Stomach (tissue), 9 donors: ENCODE results near the gene SVIL. TPM values are rescaled to one million over a fixed set of nuclear protein-coding genes. Genes with fewer than 3 reads are reported as not detected.
A peak's percentile ranks its signal among the peaks of the same experiment; 100 is the strongest.
"Not testable (repeated sequence)": the region's sequence is repeated elsewhere in the genome, so short reads cannot be mapped to it uniquely, and the experiment has no call there.

Experiments used
- DNase-seq, 2 donors: peaks; one replicate each; pipeline versions ENCODE4 v3.0.0 to v3.0.0-alpha.2; 2013 to 2019
- H3K27ac ChIP-seq, 5 donors: fragments of 200-600 bp in 4 of 5; sonication (generic) in 4 of 5; one replicate each; pipeline ENCODE4 v1.5.1; 2013 to 2019; ENCODE audit warnings: mild to moderate bottlenecking in 1 of 5, moderate library complexity in 1 of 5
- H3K27me3 ChIP-seq, 3 donors: fragments of 200-600 bp; sonication (generic); one replicate each; pipeline ENCODE4 v1.5.1; 2017 to 2019; ENCODE audit warnings: mixed run types in 1 of 3
- H3K36me3 ChIP-seq, 4 donors: fragments of 200-600 bp; sonication (generic); 1 replicate in 3 of 4; 2 replicates in 1 of 4; pipeline ENCODE4 v1.5.1; 2016 to 2019
- H3K4me1 ChIP-seq, 4 donors: fragments of 200-600 bp; sonication (generic); one replicate each; pipeline ENCODE4 v1.5.1; 2016 to 2019
- H3K4me3 ChIP-seq, 4 donors: fragments of 200-600 bp; sonication (generic) in 3 of 4; one replicate each; pipeline ENCODE4 v1.5.1; 2016 to 2019; ENCODE audit warnings: mild to moderate bottlenecking in 1 of 4
- H3K9me3 ChIP-seq, 4 donors: fragments of 200-600 bp; sonication (generic); one replicate each; pipeline ENCODE4 v1.5.1; 2016 to 2019
- EP300 ChIP-seq: sonication (generic); formaldehyde crosslinking; IDR thresholded peaks from one replicate; pipeline ENCODE4 v1.6.1; 2017; ENCODE audit warnings: antibody characterized with exemption
- POLR2A ChIP-seq, 4 donors: fragments of 450-650 bp; IDR thresholded peaks; one replicate each; pipeline ENCODE4 v1.6.1; 2016; ENCODE audit warnings: antibody characterized with exemption in 4 of 4, control low read depth in 2 of 4, mild to moderate bottlenecking in 1 of 4, moderate library complexity in 1 of 4
- POLR2AphosphoS5 ChIP-seq, 3 donors: sonication (generic); formaldehyde crosslinking; IDR thresholded peaks; one replicate each; pipeline ENCODE4 v1.6.1; 2016; ENCODE audit warnings: antibody characterized with exemption in 3 of 3
- WGBS, 5 donors: extraction: QIAGEN DNeasy Blood & Tissue Kit in 3 of 5; methylation state at CpG; one replicate each; pipeline versions ENCODE4 v1.1.5 to v1.1.7; 2013 to 2018; 5-methylcytosine and 5-hydroxymethylcytosine counted together
- intact Hi-C: fragments of 100-400 bp; cut with DNase I; formaldehyde crosslinking; loops from one replicate; pipeline ENCODE4 v1.15.1; 2023; ENCODE audit warnings: low total_unique reads
- polyA plus RNA-seq, 3 donors: library from polyadenylated mRNA; stranded (reverse); fragments of 200-250 nt; gene quantifications; one replicate each; pipeline ENCODE4 v1.2.3, GENCODE V29; 2013
- total RNA-seq, 5 donors: library from RNA; depleted of rRNA; stranded (reverse); fragments of >200 nt; gene quantifications; one replicate each; pipeline versions ENCODE4 v1.1.0 to v1.2.3, GENCODE V29; 2014 to 2016
- TF ChIP-seq, protein P1 (sequence below), 7 experiments: fragments of 450-650 bp in 4 of 7; fragments of 200-600 bp in 3 of 7; sonication (generic) in 3 of 7; IDR thresholded peaks; one replicate each; pipeline ENCODE4 v1.5.1; 2016 to 2019; ENCODE audit warnings: antibody characterized with exemption in 7 of 7, control low read depth in 2 of 7, mild to moderate bottlenecking in 1 of 7
- donor health status: healthy with polysubstance abuse.
- donor health status: Bipolar disorder and iron deficiency.
- donor health status: healthy.

Gene SVIL
- total and polyA plus RNA-seq, 8 donors: 6.8 to 400 (median 112) TPM

DNA sequence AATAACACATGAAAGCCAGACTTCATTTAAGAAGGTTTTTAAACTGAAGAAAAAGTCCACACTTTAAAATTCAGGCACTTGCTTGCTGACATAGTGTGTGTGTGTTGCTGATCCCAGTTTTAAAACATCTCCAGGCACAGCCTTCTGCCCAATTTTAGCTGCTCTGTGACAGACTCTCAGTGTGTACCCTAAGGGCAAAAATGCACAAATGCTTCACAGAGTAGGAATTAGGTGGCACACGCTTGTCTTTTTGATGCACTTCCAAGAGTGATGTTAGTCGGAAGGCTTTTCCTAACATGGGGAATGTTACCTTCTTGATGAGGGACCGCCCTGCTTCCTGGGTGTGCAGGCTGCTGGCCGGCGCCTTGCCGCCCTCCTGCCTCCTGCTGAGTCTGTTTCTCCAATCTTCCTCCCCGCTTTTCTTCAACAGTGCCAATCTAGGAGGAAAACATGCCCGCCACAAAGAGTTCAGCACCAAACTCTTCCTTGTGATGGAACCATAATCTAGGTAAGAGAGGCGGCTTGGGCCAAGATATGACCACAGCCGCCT lies 122.3 kb downstream of the SVIL start:
- no peak for TF ChIP-seq POLR2A (IDR thresholded peaks at IDR 0.05)
- TF ChIP-seq, protein P1, sequence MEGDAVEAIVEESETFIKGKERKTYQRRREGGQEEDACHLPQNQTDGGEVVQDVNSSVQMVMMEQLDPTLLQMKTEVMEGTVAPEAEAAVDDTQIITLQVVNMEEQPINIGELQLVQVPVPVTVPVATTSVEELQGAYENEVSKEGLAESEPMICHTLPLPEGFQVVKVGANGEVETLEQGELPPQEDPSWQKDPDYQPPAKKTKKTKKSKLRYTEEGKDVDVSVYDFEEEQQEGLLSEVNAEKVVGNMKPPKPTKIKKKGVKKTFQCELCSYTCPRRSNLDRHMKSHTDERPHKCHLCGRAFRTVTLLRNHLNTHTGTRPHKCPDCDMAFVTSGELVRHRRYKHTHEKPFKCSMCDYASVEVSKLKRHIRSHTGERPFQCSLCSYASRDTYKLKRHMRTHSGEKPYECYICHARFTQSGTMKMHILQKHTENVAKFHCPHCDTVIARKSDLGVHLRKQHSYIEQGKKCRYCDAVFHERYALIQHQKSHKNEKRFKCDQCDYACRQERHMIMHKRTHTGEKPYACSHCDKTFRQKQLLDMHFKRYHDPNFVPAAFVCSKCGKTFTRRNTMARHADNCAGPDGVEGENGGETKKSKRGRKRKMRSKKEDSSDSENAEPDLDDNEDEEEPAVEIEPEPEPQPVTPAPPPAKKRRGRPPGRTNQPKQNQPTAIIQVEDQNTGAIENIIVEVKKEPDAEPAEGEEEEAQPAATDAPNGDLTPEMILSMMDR (IDR thresholded peaks at IDR 0.05): no peak
- no peak for TF ChIP-seq EP300
- no peak for TF ChIP-seq POLR2AphosphoS5 (IDR thresholded peaks at IDR 0.05)
- Histone ChIP-seq H3K27me3 (no peaks in the 10 kb centered on the region), H3K9me3 (no peaks in the 10 kb centered on the region), H3K4me1 (peaks cover 0 to 28% (median 3%) of the 10 kb centered on the region in 4 donors), H3K36me3 (peaks cover 0 to 39% (median 29%) of the 10 kb centered on the region in 4 donors), H3K27ac (no peak overlapping the region), H3K4me3 (no peak overlapping the region)
- intact Hi-C loops: no loop called here
- 95 to 98% (median 97%) methylated on average over 10 of the region's 10 CpGs for WGBS, 5 donors
- DNase-seq: no peak

DNA sequence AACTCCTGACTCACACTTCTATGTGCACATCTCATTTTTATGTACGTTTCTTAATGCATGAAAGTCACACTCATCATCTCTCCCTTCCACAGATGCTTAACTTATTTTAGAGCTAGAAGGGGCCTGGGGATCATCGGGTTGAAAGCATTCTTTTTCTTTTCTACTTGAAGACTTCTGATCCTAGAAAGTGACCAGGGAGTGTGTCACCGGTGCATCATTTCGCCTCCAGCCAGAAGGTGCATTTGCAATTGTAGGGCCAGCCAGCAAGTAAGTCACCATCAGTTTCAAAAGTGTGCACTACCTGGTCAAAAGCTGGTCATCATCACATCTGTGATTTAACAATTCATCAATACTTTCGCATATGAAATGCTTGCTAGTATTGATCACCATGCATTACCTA lies 123.0 kb downstream of the SVIL start:
- 87 to 94% (median 91%) methylated on average over 5 of the region's 5 CpGs for WGBS, 5 donors
- DNase-seq, H3K27me3 ChIP-seq, H3K9me3 ChIP-seq, H3K27ac ChIP-seq, H3K4me3 ChIP-seq, intact Hi-C loops: not testable (repeated sequence)
- Histone ChIP-seq H3K36me3 (peaks cover 0 to 44% (median 30%) of the 10 kb centered on the region in 4 donors), H3K4me1 (peaks cover 0 to 21% (median 3%) of the 10 kb centered on the region in 4 donors)

DNA sequence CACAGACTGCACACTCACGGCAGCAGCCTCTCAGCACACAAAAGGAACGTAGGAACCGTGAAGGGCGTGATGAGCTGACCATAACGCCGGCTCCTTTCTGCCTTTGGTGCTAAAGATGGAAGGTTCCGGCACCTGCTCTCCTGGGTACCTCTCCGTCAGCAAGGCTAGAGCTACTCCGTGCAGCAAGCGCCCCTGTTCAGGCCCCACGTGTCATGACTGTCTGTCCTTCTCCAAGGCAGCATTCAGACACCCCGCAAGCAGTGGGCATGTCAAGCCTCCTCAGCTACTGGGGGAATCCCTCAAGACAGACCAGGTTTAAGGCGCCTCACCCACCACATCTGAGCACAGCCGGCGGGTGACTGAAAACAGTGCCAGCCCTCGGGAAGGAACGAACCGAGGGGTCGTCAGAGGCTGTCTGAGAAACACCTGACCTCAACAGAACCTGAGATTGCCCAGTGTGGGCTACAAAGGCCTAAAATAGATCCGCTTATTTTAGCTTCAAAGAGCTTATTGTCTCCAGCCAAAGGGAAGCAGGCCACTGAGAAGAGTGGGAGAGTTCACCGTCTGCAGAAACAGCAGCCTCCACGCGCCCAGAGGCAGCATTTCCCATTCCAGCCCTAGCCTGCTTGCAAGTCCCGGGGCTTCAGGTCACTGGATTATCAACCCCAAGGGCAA lies 124.2 kb downstream of the SVIL start:
- 94 to 99% (median 97%) methylated on average over 10 to 14 of the region's 24 CpGs for WGBS, 5 donors
- DNase-seq, H3K9me3 ChIP-seq, H3K27ac ChIP-seq, H3K27me3 ChIP-seq, intact Hi-C loops, H3K4me3 ChIP-seq: not testable (repeated sequence)
- peaks cover 0 to 45% (median 32%) of the 10 kb centered on the region in 4 donors for H3K36me3 ChIP-seq
- H3K4me1 ChIP-seq: peaks cover 0 to 16% (median 3%) of the 10 kb centered on the region in 4 donors

DNA sequence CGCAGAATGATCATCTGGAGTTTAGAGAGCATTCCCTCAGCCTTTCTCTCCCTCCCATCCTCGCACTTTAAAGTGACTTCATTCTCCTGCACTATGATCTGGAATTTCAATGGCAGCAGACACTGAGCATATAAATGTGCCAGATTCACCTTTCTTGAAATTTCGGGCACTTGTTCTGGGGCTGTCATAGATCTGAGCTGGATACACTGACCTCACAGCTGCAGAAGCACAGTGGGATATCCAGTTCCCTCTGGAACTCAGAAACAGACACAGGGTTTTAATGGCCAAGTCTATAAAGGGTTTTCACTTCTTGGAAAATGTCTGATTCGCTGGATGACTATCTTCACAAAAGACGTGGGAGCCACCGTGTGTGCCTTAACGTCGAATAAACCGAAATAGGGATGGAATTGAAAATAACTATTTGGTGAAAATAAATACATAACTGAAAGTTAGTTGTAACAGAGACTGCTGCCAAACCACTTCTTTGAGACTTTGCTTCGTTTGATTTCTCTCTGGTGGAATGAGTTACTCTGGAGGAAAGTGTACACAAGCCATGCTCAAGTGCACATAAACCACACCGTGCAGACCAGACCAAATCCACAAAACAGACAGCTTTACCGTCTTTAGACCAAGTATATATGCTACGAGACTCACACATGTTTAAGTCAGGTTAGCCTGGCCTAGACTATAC lies 126.1 kb downstream of the SVIL start:
- TF ChIP-seq POLR2A (IDR thresholded peaks at IDR 0.05) (no peak), POLR2AphosphoS5 (IDR thresholded peaks at IDR 0.05) (no peak), EP300 (no peak)
- TF ChIP-seq, protein P1 (IDR thresholded peaks at IDR 0.05): no peak
- DNase-seq: no peak
- peaks cover 0 to 16% (median 3%) of the 10 kb centered on the region in 4 donors for H3K4me1 ChIP-seq
- H3K4me3 ChIP-seq: no peak overlapping the region
- H3K9me3 ChIP-seq: no peaks in the 10 kb centered on the region
- WGBS, 5 donors: 67 to 86% (median 80%) methylated on average over 13 of the region's 13 CpGs
- intact Hi-C loops: no loop called here
- H3K27me3 ChIP-seq: no peaks in the 10 kb centered on the region
- H3K27ac ChIP-seq: no peak overlapping the region
- H3K36me3 ChIP-seq: peaks cover 0 to 57% (median 40%) of the 10 kb centered on the region in 4 donors

- 71 to 92% (median 82%) methylated on average over 2 to 4 of the region's 4 CpGs for WGBS, 5 donors
- DNase-seq, intact Hi-C loops, H3K4me3 ChIP-seq, H3K9me3 ChIP-seq, H3K27ac ChIP-seq, H3K27me3 ChIP-seq: not testable (repeated sequence)
- Histone ChIP-seq H3K36me3 (peaks cover 0 to 56% (median 40%) of the 10 kb centered on the region in 4 donors), H3K4me1 (peaks cover 0 to 13% (median 3%) of the 10 kb centered on the region in 4 donors)
Measured at GRCh38 chr10:29507750-29508149, 127.0 kb downstream of the SVIL start.

DNA sequence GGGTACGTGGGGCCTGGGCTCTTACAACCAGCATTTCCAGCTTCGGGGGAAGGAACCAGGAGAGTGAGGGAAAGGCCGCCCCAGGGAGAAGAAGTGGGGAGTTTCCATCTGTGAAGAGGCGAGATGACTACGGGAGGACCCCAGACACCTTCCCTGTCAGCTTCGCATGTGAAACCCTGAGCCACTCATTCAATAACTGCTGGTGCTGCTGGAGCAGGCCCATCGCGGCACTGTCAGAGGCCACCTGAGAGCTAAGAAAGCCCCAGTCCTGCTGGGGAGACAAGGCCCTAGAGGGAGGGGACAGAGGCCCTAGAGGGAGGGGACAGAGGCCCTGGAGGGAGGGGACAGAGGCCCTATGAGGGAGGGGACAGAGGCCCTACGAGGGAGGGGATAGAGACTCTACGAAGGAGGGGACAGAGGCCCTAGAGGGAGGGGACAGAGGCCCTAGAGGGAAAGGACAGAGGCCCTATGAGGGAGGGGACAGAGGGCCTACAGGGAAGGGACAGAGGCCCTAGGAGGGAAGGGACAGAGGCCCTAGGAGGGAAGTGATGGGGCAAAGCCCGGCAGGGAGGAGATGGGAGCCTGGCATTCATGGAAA lies 128.3 kb downstream of the SVIL start:
- H3K27me3 ChIP-seq, H3K9me3 ChIP-seq, H3K4me3 ChIP-seq, DNase-seq, H3K4me1 ChIP-seq, intact Hi-C loops: not testable (repeated sequence)
- WGBS, 5 donors: 76 to 91% (median 88%) methylated on average over 8 of the region's 11 CpGs
- Histone ChIP-seq H3K36me3 (peaks cover 0 to 43% (median 29%) of the 10 kb centered on the region in 4 donors), H3K27ac (peak overlapping the region in 1 of 5 donors; percentile 11)
